Neural crest cell (in vitro differentiated cells): ENCODE data around the gene PRTFDC1. TPM values are rescaled to one million over a fixed set of nuclear protein-coding genes. Genes with fewer than 3 reads are reported as not detected.

ENCODE experiments used
- DNase-seq: peaks from one replicate; pipeline ENCODE4 v3.0.0; 2021; ENCODE audit warnings: low read depth, mixed read lengths, low spot score
- H3K27ac Mint-ChIP-seq: one replicate; pipeline ENCODE4 v1.8.0; 2021; ENCODE audit warnings: mild to moderate bottlenecking, mixed read lengths; ENCODE audit not compliant: unreplicated experiment
- H3K27me3 Mint-ChIP-seq: 2 replicates; pipeline ENCODE4 v1.8.0; 2021; ENCODE audit warnings: low read depth, mild to moderate bottlenecking, mixed read lengths
- H3K36me3 Mint-ChIP-seq: 2 replicates; pipeline ENCODE4 v1.8.0; 2021; ENCODE audit warnings: low read depth, mild to moderate bottlenecking, mixed read lengths
- H3K4me1 Mint-ChIP-seq: 2 replicates; pipeline ENCODE4 v1.8.0; 2021; ENCODE audit warnings: mixed read lengths
- H3K4me3 Mint-ChIP-seq: one replicate; pipeline ENCODE4 v1.8.0; 2021; ENCODE audit warnings: mild to moderate bottlenecking, mixed read lengths
- H3K9me3 Mint-ChIP-seq: 2 replicates; pipeline ENCODE4 v1.8.0; 2021; ENCODE audit warnings: mixed read lengths
- total RNA-seq: library from RNA; stranded (reverse); gene quantifications from 2 replicates; pipeline ENCODE4 v1.2.1, GENCODE V29; 2021
- TF ChIP-seq, protein P1 (sequence below): fragments of 200-600 bp; sonication (generic); conservative IDR thresholded peaks from 2 replicates; pipeline ENCODE4 v1.5.0; 2021; ENCODE audit warnings: antibody characterized with exemption, mild to moderate bottlenecking

PRTFDC1 gene
- total RNA-seq, 1 donor from 2014 or later: 26.7 TPM

DNA sequence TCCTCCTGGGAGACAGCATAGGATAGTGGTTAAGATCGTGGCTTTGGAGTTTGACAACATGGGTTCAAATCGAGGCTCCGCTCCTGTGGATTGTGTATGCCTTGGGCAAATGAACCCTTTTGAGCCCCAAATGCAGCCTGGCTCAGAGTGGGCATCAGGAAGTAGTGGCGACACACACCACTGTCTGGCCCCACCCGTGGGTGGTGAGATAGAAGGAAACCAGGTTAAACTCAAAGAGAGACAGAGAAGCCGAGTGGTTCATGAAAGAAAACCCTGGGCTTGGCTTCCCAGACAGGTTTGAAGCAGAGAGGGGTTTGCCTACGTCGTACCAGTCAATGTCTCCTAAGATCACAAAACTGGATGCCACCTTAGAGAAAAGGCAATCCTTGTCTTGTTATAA is 57.7 kb downstream of the PRTFDC1 start:
- peak overlapping the region; percentile 68 for H3K27ac Mint-ChIP-seq
- H3K36me3 Mint-ChIP-seq: no peaks in the 10 kb centered on the region

DNA sequence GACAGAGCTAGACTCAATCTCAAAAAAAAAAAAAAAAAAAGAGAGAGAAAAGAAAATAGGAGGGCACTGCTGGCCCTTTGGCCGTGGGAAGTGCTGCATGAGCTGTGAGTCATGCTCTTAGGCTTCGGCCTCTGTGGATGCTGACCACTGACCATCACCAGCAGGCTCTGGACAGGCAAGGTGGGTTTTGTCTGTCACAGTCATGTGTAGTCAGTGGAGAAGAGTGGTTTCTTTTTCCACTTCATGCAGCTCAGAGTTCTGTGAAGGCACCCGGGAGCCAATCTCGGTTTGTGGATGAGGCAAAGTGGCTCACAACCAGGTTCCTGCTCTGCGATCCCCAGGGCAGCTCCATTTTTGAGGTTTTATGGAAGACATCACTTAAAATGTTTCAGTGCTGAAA is 58.1 kb downstream of the PRTFDC1 start:
- no peaks in the 10 kb centered on the region for H3K27me3 Mint-ChIP-seq
- TF ChIP-seq, protein P1, sequence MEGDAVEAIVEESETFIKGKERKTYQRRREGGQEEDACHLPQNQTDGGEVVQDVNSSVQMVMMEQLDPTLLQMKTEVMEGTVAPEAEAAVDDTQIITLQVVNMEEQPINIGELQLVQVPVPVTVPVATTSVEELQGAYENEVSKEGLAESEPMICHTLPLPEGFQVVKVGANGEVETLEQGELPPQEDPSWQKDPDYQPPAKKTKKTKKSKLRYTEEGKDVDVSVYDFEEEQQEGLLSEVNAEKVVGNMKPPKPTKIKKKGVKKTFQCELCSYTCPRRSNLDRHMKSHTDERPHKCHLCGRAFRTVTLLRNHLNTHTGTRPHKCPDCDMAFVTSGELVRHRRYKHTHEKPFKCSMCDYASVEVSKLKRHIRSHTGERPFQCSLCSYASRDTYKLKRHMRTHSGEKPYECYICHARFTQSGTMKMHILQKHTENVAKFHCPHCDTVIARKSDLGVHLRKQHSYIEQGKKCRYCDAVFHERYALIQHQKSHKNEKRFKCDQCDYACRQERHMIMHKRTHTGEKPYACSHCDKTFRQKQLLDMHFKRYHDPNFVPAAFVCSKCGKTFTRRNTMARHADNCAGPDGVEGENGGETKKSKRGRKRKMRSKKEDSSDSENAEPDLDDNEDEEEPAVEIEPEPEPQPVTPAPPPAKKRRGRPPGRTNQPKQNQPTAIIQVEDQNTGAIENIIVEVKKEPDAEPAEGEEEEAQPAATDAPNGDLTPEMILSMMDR: no peak
- no peak overlapping the region for H3K27ac Mint-ChIP-seq
- no peak for DNase-seq
- H3K4me3 Mint-ChIP-seq: no peak overlapping the region
- no peaks in the 10 kb centered on the region for H3K36me3 Mint-ChIP-seq
- H3K4me1 Mint-ChIP-seq: peaks cover 4% of the 10 kb centered on the region
- no peaks in the 10 kb centered on the region for H3K9me3 Mint-ChIP-seq

More for the DNA sequence above, 57.7 kb downstream of the PRTFDC1 start:
- Mint-ChIP-seq H3K4me1 (peaks cover 4% of the 10 kb centered on the region), H3K27me3 (no peaks in the 10 kb centered on the region), H3K4me3 (no peak overlapping the region), H3K9me3 (no peaks in the 10 kb centered on the region)
- TF ChIP-seq, protein P1: no peak
- no peak for DNase-seq

DNA sequence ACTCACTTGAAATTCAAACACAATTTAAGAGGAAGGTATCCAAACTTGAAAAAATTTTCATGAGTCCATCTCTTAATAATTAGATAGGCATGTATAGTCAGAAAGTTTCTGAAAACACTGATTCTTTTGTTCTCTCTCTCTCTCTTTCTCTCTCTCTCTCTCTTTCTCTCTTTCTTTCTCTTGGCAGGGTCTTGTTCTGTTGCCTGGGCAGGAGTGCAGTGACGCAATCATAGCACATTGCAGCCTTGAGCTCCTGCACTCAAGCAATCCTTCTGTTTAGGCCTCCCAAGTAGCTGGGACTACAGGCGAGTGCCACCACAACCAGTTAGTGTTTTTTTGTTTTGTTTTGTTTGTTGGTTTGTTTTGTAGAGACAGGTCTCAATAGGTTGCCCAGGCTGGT is 59.3 kb downstream of the PRTFDC1 start:
- H3K27me3 Mint-ChIP-seq: no peaks in the 10 kb centered on the region

GRCh38 chr10:24891823-24892222 is 60.6 kb downstream of the PRTFDC1 start:
- H3K36me3 Mint-ChIP-seq: no peaks in the 10 kb centered on the region
- no peaks in the 10 kb centered on the region for H3K4me1 Mint-ChIP-seq
- no peaks in the 10 kb centered on the region for H3K9me3 Mint-ChIP-seq
- H3K27me3 Mint-ChIP-seq: no peaks in the 10 kb centered on the region
- TF ChIP-seq, protein P1: no peak
- no peak overlapping the region for H3K4me3 Mint-ChIP-seq
- no peak for DNase-seq
- no peak overlapping the region for H3K27ac Mint-ChIP-seq

More for the DNA sequence above, 59.3 kb downstream of the PRTFDC1 start:
- Mint-ChIP-seq H3K27ac (no peak overlapping the region), H3K4me1 (peaks cover 4% of the 10 kb centered on the region), H3K4me3 (no peak overlapping the region), H3K9me3 (no peaks in the 10 kb centered on the region), H3K36me3 (no peaks in the 10 kb centered on the region)
- TF ChIP-seq, protein P1: no peak
- DNase-seq: no peak

- Mint-ChIP-seq H3K36me3 (no peaks in the 10 kb centered on the region), H3K4me1 (no peaks in the 10 kb centered on the region), H3K27me3 (no peaks in the 10 kb centered on the region), H3K4me3 (no peak overlapping the region), H3K9me3 (no peaks in the 10 kb centered on the region), H3K27ac (no peak overlapping the region)
- no peak for DNase-seq
- TF ChIP-seq, protein P1: no peak
Observed at GRCh38 chr10:24889639-24890038, 62.8 kb downstream of the PRTFDC1 start.

- Mint-ChIP-seq H3K27me3 (no peaks in the 10 kb centered on the region), H3K27ac (no peak overlapping the region), H3K4me1 (peaks cover 8% of the 10 kb centered on the region), H3K4me3 (no peak overlapping the region), H3K9me3 (no peaks in the 10 kb centered on the region), H3K36me3 (no peaks in the 10 kb centered on the region)
- TF ChIP-seq, protein P1: no peak
- DNase-seq: no peak
Observed at GRCh38 chr10:24887855-24888231, 64.6 kb downstream of the PRTFDC1 start.
